Subcutaneous abdominal adipose tissue (tissue), 5 donors: ENCODE measurements around the gene SLC35A5.
A peak's percentile ranks its signal among the peaks of the same experiment; 100 is the strongest.

ENCODE experiments used
- H3K27ac ChIP-seq: one replicate; pipeline ENCODE4 v1.7.0; 2013; ENCODE audit warnings: low read depth, mild to moderate bottlenecking, inconsistent platforms, low read length, moderate library complexity
- H3K27me3 ChIP-seq, 5 donors: one replicate each; pipeline ENCODE4 v1.7.0; 2013; ENCODE audit warnings: low read length in 5 of 5, inconsistent platforms in 1 of 5; ENCODE audit not compliant: control insufficient read depth in 5 of 5, insufficient read depth in 4 of 5
- H3K36me3 ChIP-seq, 5 donors: one replicate each; pipeline ENCODE4 v1.7.0; 2013; ENCODE audit warnings: low read length in 5 of 5; ENCODE audit not compliant: control insufficient read depth in 5 of 5, insufficient read depth in 5 of 5
- H3K4me1 ChIP-seq, 5 donors: one replicate each; pipeline ENCODE4 v1.7.0; 2013; ENCODE audit warnings: low read length in 5 of 5, mild to moderate bottlenecking in 3 of 5, moderate library complexity in 1 of 5; ENCODE audit not compliant: control insufficient read depth in 5 of 5, insufficient read depth in 5 of 5
- H3K4me3 ChIP-seq, 5 donors: one replicate each; pipeline ENCODE4 v1.7.0; 2013; ENCODE audit warnings: low read length in 5 of 5, low read depth in 1 of 5
- H3K9ac ChIP-seq, 5 donors: one replicate each; pipeline ENCODE4 v1.7.0; 2013; ENCODE audit warnings: low read length in 5 of 5, mild to moderate bottlenecking in 4 of 5, moderate library complexity in 3 of 5
- H3K9me3 ChIP-seq, 5 donors: one replicate each; pipeline ENCODE4 v1.7.0; 2013; ENCODE audit warnings: low read length in 5 of 5; ENCODE audit not compliant: control insufficient read depth in 5 of 5
- donor health status: healthy.
- donor health status: healthy.
- donor health status: healthy.
- donor health status: healthy.
- donor health status: healthy.

SLC35A5 gene

DNA sequence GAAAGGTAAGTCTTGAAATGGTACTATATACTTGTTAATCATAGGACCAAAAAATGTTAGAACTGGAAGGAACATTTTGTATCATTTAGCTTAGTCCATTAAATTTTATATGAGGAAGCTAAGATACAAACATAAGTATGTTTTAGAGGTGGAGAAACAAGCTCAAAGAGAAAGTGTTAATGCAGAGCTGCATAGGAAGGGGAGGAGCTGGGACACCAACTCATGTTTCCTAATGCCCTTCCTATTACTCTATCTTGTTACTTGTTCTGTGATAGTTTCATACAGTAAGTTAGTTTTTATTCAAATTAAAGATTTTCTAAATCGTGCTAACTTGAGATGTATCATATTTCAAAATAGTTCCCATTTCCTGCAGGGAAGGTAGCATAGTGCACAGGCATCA is 7.4 kb downstream of the SLC35A5 start:
- H3K9me3 ChIP-seq, result no peaks in the 10 kb centered on the region
- no peaks in the 10 kb centered on the region for H3K27me3 ChIP-seq
- H3K36me3 ChIP-seq, result peaks cover 33 to 48% (median 42%) of the 10 kb centered on the region in 5 donors
- no peak overlapping the region for H3K9ac ChIP-seq
- H3K4me1 ChIP-seq, result peaks cover 0 to 9% (median 3%) of the 10 kb centered on the region in 5 donors
- no peak overlapping the region for H3K27ac ChIP-seq
- no peak overlapping the region for H3K4me3 ChIP-seq

DNA sequence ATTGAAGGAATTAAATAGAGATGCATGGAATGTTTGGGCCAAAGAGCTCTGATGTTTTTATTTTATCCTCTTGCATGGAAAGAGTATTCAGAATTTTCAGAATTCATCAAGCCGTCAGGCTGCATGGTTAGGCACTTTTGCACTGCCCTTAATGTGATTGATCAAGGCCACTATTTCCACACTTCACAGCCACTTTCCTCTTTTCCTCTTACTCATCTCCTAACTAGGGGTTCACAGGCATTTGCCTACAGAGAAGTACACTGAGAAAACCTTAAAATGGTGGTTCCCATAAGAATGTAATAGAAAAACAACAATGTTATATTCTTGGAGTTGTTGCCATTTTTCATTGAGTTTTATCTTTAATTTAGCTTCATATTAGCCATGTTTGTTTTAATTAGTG is 10.9 kb downstream of the SLC35A5 start:
- Histone ChIP-seq H3K4me1 (peaks cover 0 to 9% (median 0%) of the 10 kb centered on the region in 5 donors), H3K4me3 (no peak overlapping the region), H3K27me3 (no peaks in the 10 kb centered on the region), H3K36me3 (peaks cover 29 to 58% (median 40%) of the 10 kb centered on the region in 5 donors), H3K9ac (no peak overlapping the region), H3K9me3 (no peaks in the 10 kb centered on the region), H3K27ac (no peak overlapping the region)

DNA sequence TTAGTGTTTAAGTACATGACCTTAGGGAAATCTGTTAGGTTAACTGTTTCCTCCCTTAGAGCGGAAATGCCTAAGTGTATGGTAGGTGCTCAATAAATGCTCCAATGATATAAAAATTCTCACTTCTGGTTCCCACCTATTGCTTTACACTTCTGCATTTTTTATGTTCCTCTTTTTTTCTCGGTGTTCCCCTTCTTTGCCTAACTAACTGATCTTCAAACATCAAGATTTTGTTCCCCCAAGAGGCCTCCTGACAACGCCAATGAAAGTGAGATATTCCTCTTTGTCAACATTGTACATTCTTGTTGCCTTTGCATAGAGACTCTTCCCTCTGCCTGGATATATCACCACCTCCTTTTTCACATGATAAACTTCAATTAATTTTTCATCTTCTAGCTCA is 17.4 kb downstream of the SLC35A5 start:
- Histone ChIP-seq H3K4me1 (peaks cover 0 to 17% (median 8%) of the 10 kb centered on the region in 5 donors), H3K4me3 (no peak overlapping the region), H3K9me3 (no peaks in the 10 kb centered on the region), H3K9ac (no peak overlapping the region), H3K27ac (no peak overlapping the region), H3K36me3 (peaks cover 16 to 46% (median 22%) of the 10 kb centered on the region in 5 donors), H3K27me3 (no peaks in the 10 kb centered on the region)

DNA sequence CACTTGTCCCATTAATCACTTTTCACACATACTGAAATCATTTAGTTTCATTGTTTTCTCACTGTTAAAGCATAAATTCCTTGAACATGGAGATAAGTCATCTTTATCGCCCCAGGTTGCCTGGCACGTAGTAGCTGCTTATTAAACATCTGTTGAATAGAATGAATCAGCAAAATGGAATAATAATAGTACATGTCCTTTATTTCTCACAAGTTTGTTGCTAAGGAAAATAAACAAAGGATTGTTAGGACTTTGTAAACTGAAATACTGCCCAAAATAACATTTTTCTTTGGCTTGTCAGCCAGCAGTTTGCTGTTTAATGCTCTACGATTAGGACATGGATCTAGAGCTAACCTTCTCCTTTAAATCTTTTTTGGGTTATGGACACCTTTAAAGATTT is 17.9 kb downstream of the SLC35A5 start:
- H3K27ac ChIP-seq, result peak overlapping the region; percentile 47
- peaks cover 19 to 50% (median 27%) of the 10 kb centered on the region in 5 donors for H3K36me3 ChIP-seq
- no peaks in the 10 kb centered on the region for H3K27me3 ChIP-seq
- no peak overlapping the region for H3K4me3 ChIP-seq
- peak overlapping the region in 1 of 5 donors; percentile 4 for H3K9ac ChIP-seq
- peaks cover 0 to 17% (median 8%) of the 10 kb centered on the region in 5 donors for H3K4me1 ChIP-seq
- H3K9me3 ChIP-seq, result no peaks in the 10 kb centered on the region

DNA sequence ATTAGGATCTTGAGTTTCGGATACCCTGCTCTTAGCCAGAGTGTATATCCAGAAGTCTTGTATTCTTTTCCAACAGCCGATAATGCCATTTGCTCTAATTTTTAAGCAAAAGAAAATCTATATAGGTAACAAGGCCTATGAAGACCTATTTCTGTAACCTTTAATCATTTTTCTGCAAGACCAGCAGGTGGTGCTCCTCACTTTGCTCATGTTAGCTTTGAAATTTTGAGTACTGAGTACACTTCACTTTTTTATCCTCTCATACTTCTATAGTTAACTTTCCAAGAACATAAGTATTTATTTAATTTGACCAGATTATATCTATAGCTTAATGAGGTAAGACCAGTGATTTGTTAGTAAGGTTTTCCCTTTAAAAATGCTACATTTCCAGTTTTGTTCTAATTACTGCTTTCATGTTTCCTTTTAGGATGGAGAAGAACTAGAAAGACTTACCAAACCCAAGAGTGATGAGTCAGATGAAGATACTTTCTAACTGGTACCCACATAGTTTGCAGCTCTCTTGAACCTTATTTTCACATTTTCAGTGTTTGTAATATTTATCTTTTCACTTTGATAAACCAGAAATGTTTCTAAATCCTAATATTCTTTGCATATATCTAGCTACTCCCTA is 20.5 kb downstream of the SLC35A5 start:
- no peaks in the 10 kb centered on the region for H3K9me3 ChIP-seq
- H3K27me3 ChIP-seq, result no peaks in the 10 kb centered on the region
- H3K9ac ChIP-seq, result no peak overlapping the region
- peaks cover 0 to 17% (median 8%) of the 10 kb centered on the region in 5 donors for H3K4me1 ChIP-seq
- H3K27ac ChIP-seq, result peak overlapping the region; percentile 21
- no peak overlapping the region for H3K4me3 ChIP-seq
- peaks cover 34 to 56% (median 49%) of the 10 kb centered on the region in 5 donors for H3K36me3 ChIP-seq

DNA sequence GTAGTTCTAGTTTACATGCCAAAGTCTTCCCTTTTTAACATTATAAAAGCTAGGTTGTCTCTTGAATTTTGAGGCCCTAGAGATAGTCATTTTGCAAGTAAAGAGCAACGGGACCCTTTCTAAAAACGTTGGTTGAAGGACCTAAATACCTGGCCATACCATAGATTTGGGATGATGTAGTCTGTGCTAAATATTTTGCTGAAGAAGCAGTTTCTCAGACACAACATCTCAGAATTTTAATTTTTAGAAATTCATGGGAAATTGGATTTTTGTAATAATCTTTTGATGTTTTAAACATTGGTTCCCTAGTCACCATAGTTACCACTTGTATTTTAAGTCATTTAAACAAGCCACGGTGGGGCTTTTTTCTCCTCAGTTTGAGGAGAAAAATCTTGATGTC is 21.3 kb downstream of the SLC35A5 start:
- Histone ChIP-seq H3K4me3 (no peak overlapping the region), H3K9me3 (no peaks in the 10 kb centered on the region), H3K9ac (no peak overlapping the region), H3K4me1 (peaks cover 0 to 17% (median 8%) of the 10 kb centered on the region in 5 donors), H3K27ac (no peak overlapping the region), H3K27me3 (no peaks in the 10 kb centered on the region), H3K36me3 (peaks cover 34 to 63% (median 50%) of the 10 kb centered on the region in 5 donors)

DNA sequence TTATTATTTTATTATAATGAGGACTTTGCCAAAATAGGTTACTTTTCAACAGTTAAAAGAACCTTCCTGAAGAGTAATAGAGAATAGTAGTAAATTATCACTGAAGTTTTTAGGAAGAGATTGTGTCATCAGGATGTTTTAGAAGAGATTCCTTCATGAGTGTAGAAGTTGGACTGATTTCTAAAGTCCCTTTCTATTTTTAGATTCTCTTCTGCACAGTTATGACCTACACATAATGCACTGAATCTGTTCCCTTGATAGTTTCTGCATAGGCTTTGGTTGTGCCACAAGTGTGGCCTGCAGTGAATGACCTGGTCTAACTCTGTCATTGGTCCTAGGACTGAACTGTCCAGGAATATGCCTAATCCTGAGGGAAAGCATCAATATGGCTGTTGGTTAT is 23.9 kb downstream of the SLC35A5 start:
- Histone ChIP-seq H3K4me3 (no peak overlapping the region), H3K4me1 (peaks cover 0 to 4% (median 0%) of the 10 kb centered on the region in 5 donors), H3K9ac (no peak overlapping the region), H3K9me3 (no peaks in the 10 kb centered on the region), H3K27ac (no peak overlapping the region), H3K27me3 (no peaks in the 10 kb centered on the region), H3K36me3 (peaks cover 25 to 60% (median 49%) of the 10 kb centered on the region in 5 donors)

DNA sequence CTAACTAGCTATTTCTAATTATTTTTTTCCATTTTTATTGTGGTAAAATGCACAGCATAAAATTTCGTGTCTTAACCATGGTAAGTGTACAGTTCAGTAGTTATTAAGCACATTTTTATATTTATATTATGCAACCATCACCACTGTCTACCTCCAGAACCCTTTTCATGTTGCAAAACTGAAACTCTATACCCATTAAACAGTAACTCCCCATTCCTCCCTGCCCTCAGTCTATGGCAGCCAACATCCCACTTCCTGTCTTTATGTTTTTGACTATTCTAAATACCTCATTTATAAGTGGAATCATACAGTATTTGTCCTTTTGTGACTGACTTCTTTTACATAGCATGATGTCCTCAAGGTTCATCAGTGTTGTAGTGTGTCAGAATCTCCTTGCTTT is 25.5 kb downstream of the SLC35A5 start:
- H3K36me3 ChIP-seq, result peaks cover 20 to 51% (median 42%) of the 10 kb centered on the region in 5 donors
- no peaks in the 10 kb centered on the region for H3K4me1 ChIP-seq
- no peaks in the 10 kb centered on the region for H3K27me3 ChIP-seq
- H3K9ac ChIP-seq, result no peak overlapping the region
- no peak overlapping the region for H3K27ac ChIP-seq
- no peak overlapping the region for H3K4me3 ChIP-seq
- no peaks in the 10 kb centered on the region for H3K9me3 ChIP-seq

DNA sequence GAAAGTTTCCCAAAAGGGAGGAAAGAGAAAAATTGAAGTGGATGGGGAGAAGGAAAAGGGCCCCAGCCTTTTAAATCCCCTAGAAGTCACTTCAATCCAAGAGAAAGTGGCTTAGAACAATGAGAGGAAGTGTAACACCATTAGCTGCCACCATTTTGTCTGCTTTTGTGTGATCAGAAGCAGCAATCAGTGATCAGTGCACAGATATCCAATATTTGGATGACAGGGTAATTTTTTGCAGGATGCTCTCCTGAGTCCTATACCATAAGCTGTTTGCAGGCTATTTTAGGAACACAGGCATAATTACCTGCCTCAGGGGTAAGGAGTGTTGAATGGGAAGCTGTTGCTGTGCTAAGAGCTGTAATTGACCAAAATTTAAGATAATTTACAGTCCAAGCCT is 31.4 kb downstream of the SLC35A5 start:
- H3K9me3 ChIP-seq, result no peaks in the 10 kb centered on the region
- no peaks in the 10 kb centered on the region for H3K27me3 ChIP-seq
- H3K9ac ChIP-seq, result no peak overlapping the region
- peaks cover 8 to 32% (median 23%) of the 10 kb centered on the region in 5 donors for H3K36me3 ChIP-seq
- no peak overlapping the region for H3K27ac ChIP-seq
- H3K4me1 ChIP-seq, result no peaks in the 10 kb centered on the region
- no peak overlapping the region for H3K4me3 ChIP-seq

DNA sequence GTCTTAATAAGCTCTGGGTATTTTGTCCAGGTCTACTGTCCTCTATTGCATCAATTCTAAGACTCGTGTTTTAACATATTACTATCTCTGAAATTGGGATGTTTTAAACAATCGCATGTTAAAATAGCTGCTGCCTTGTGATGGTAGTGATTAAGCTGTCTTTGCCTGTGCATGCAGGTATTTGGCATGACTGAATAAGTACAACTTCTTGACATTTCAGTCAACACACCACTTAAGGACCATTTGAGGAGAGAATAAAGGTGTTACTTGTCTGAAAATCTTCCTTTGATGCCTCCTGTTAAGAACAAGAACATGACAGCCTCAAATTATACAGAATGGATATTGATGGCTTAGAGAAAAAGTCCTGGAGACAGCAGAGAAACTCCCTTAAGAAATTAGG is 33.0 kb downstream of the SLC35A5 start:
- Histone ChIP-seq H3K36me3 (peaks cover 12 to 34% (median 23%) of the 10 kb centered on the region in 5 donors), H3K4me1 (no peaks in the 10 kb centered on the region), H3K9ac (no peak overlapping the region), H3K27ac (no peak overlapping the region), H3K27me3 (no peaks in the 10 kb centered on the region), H3K4me3 (no peak overlapping the region), H3K9me3 (no peaks in the 10 kb centered on the region)
